Testis (tissue), 2 donors: ENCODE measurements around the gene ALK.

ENCODE experiments used
- CTCF ChIP-seq, 3 experiments: fragments of 450-650 bp in 2 of 3; fragments of 200-600 bp in 1 of 3; sonication (generic) in 1 of 3; IDR thresholded peaks; one replicate each; pipeline ENCODE4 v1.5.1; 2016 to 2019; ENCODE audit warnings: antibody characterized with exemption in 3 of 3, mild to moderate bottlenecking in 2 of 3, moderate library complexity in 1 of 3
- POLR2A ChIP-seq: fragments of 450-650 bp; IDR thresholded peaks from one replicate; pipeline ENCODE4 v1.6.1; 2017; ENCODE audit warnings: antibody characterized with exemption, mild to moderate bottlenecking, moderate library complexity

- no peak for TF ChIP-seq CTCF (IDR thresholded peaks at IDR 0.05)
- TF ChIP-seq POLR2A = no peak
Measured at GRCh38 chr2:29370581-29371125, 550.7 kb downstream of the ALK start.
